ENCODE measurements around the gene MAP7. TPM values are rescaled to one million over a fixed set of nuclear protein-coding genes. Genes with fewer than 3 reads are reported as not detected.
"Not testable (repeated sequence)": the region's sequence is repeated elsewhere in the genome, so short reads cannot be mapped to it uniquely, and the experiment has no call there.

Gene MAP7
- total RNA-seq, 1 donor from 2014 or later = 1.3 TPM

- DNase-seq (ENCODE audit: low spot score) = no peak
- H3K9me3 Mint-ChIP-seq (ENCODE audit: unreplicated experiment) = no peaks in the 10 kb centered on the region
- H3K36me3 Mint-ChIP-seq (ENCODE audit: low read depth, unreplicated experiment) = no peaks in the 10 kb centered on the region
- TF ChIP-seq CTCF (IDR thresholded peaks at IDR 0.05; ENCODE audit: unreplicated experiment) = no peak
- H3K27ac Mint-ChIP-seq (ENCODE audit: unreplicated experiment) = no peak overlapping the region
- no peak overlapping the region for H3K4me3 Mint-ChIP-seq (ENCODE audit: unreplicated experiment)
- H3K4me1 Mint-ChIP-seq (ENCODE audit: unreplicated experiment) = no peaks in the 10 kb centered on the region
- no peaks in the 10 kb centered on the region for H3K27me3 Mint-ChIP-seq (ENCODE audit: unreplicated experiment)
Observed at GRCh38 chr6:136404627-136405419, 145.4 kb downstream of the MAP7 start.

- no peak for TF ChIP-seq CTCF (IDR thresholded peaks at IDR 0.05; ENCODE audit: unreplicated experiment)
- Mint-ChIP-seq H3K4me3 (ENCODE audit: unreplicated experiment) (no peak overlapping the region), H3K4me1 (ENCODE audit: unreplicated experiment) (no peaks in the 10 kb centered on the region), H3K36me3 (ENCODE audit: low read depth, unreplicated experiment) (no peaks in the 10 kb centered on the region), H3K27me3 (ENCODE audit: unreplicated experiment) (no peaks in the 10 kb centered on the region), H3K9me3 (ENCODE audit: unreplicated experiment) (no peaks in the 10 kb centered on the region), H3K27ac (ENCODE audit: unreplicated experiment) (no peak overlapping the region)
- DNase-seq (ENCODE audit: low spot score) = no peak
Observed at GRCh38 chr6:136404007-136404406, 146.2 kb downstream of the MAP7 start.

- H3K4me3 Mint-ChIP-seq (ENCODE audit: unreplicated experiment) = no peak overlapping the region
- H3K9me3 Mint-ChIP-seq (ENCODE audit: unreplicated experiment) = no peaks in the 10 kb centered on the region
- H3K27ac Mint-ChIP-seq (ENCODE audit: unreplicated experiment) = no peak overlapping the region
- H3K27me3 Mint-ChIP-seq (ENCODE audit: unreplicated experiment) = no peaks in the 10 kb centered on the region
- DNase-seq (ENCODE audit: low spot score) = no peak
- H3K4me1 Mint-ChIP-seq (ENCODE audit: unreplicated experiment) = no peaks in the 10 kb centered on the region
- TF ChIP-seq CTCF (IDR thresholded peaks at IDR 0.05; ENCODE audit: unreplicated experiment) = no peak
- no peaks in the 10 kb centered on the region for H3K36me3 Mint-ChIP-seq (ENCODE audit: low read depth, unreplicated experiment)
Observed at GRCh38 chr6:136403110-136403980, 146.9 kb downstream of the MAP7 start.

GRCh38 chr6:136401749-136402148 is 148.5 kb downstream of the MAP7 start:
- Mint-ChIP-seq H3K4me3 (ENCODE audit: unreplicated experiment) (no peak overlapping the region), H3K4me1 (ENCODE audit: unreplicated experiment) (no peaks in the 10 kb centered on the region), H3K9me3 (ENCODE audit: unreplicated experiment) (no peaks in the 10 kb centered on the region), H3K27me3 (ENCODE audit: unreplicated experiment) (no peaks in the 10 kb centered on the region), H3K36me3 (ENCODE audit: low read depth, unreplicated experiment) (no peaks in the 10 kb centered on the region), H3K27ac (ENCODE audit: unreplicated experiment) (no peak overlapping the region)
- TF ChIP-seq CTCF (IDR thresholded peaks at IDR 0.05; ENCODE audit: unreplicated experiment) = no peak
- no peak for DNase-seq (ENCODE audit: low spot score)

GRCh38 chr6:136401236-136401635 is 149.0 kb downstream of the MAP7 start:
- H3K4me1 Mint-ChIP-seq (ENCODE audit: unreplicated experiment); DNase-seq (ENCODE audit: low spot score); H3K27me3 Mint-ChIP-seq (ENCODE audit: unreplicated experiment); H3K36me3 Mint-ChIP-seq (ENCODE audit: low read depth, unreplicated experiment); H3K27ac Mint-ChIP-seq (ENCODE audit: unreplicated experiment); H3K4me3 Mint-ChIP-seq (ENCODE audit: unreplicated experiment); H3K9me3 Mint-ChIP-seq (ENCODE audit: unreplicated experiment): not testable (repeated sequence)

Data from endothelial cell (in vitro differentiated cells).